IMR-90 (cell line): ENCODE data around the gene KCNT1. TPM values are rescaled to one million over a fixed set of nuclear protein-coding genes. Genes with fewer than 3 reads are reported as not detected.

Experiments used
- ATAC-seq: fragments of 200-7000 bp; cut with Tn5 transposase; 2 replicates; pipeline ENCODE4 v1.9.1; 2020; ENCODE audit warnings: low read depth, mild to moderate bottlenecking, moderate library complexity
- BruUV-seq: library from RNA; stranded (reverse); fragments of 400-500 nt; replicated peaks from 2 replicates; lab custom pipeline; 2021; lab: Mats Ljungman, UMichigan
- CTCF ChIA-PET: fragments of 300-600 bp; formaldehyde crosslinking; extraction: SDS; loops from one replicate; lab custom pipeline; 2021; ENCODE audit warnings: antibody characterized with exemption; lab: Yijun Ruan, JAX
- POLR2A ChIA-PET: fragments of 300-600 bp; sonication (Branson Sonifier 250); formaldehyde crosslinking; loops from one replicate; lab custom pipeline; 2022; ENCODE audit warnings: antibody characterized with exemption; ENCODE audit not compliant: unreplicated experiment; lab: Charles Lee
- DNase-seq: peaks from one replicate; pipeline ENCODE4 v3.0.0; 2013
- H2AFZ ChIP-seq: replicated peaks from 2 replicates; pipeline ENCODE3; 2013; ENCODE audit warnings: low read length, mild to moderate bottlenecking; ENCODE audit not compliant: poor library complexity
- H2AK5ac ChIP-seq: 2 replicates; pipeline ENCODE4 v1.6.1; 2013; ENCODE audit warnings: low read depth, low read length, inconsistent platforms
- H2AK9ac ChIP-seq: replicated peaks from 2 replicates; pipeline ENCODE3; 2013; ENCODE audit warnings: mild to moderate bottlenecking, low read depth, low read length, moderate library complexity; ENCODE audit not compliant: poor library complexity
- H2BK120ac ChIP-seq: 2 replicates; pipeline ENCODE4 v1.6.1; 2013; ENCODE audit warnings: low read depth, low read length, inconsistent platforms
- H2BK15ac ChIP-seq: 3 replicates; pipeline ENCODE4 v1.6.1; 2013; ENCODE audit warnings: low read depth, low read length, inconsistent platforms
- H2BK20ac ChIP-seq: 2 replicates; pipeline ENCODE4 v1.6.1; 2013; ENCODE audit warnings: low read depth, mild to moderate bottlenecking, inconsistent platforms, low read length, moderate library complexity
- H2BK5ac ChIP-seq: 2 replicates; pipeline ENCODE4 v1.6.1; 2013; ENCODE audit warnings: mild to moderate bottlenecking, low read depth, low read length, inconsistent platforms; ENCODE audit not compliant: poor library complexity, severe bottlenecking
- H3K14ac ChIP-seq: replicated peaks from 2 replicates; pipeline ENCODE4 v1.6.1; 2013; ENCODE audit warnings: low read depth, low read length, inconsistent platforms
- H3K18ac ChIP-seq: 2 replicates; pipeline ENCODE4 v1.6.1; 2013; ENCODE audit warnings: low read depth, low read length, control low read depth
- H3K23ac ChIP-seq: 2 replicates; pipeline ENCODE4 v1.6.1; 2013; ENCODE audit warnings: low read depth, low read length, inconsistent platforms
- H3K27ac ChIP-seq: 2 replicates; pipeline ENCODE4 v1.5.1; 2013; ENCODE audit warnings: mild to moderate bottlenecking, control low read depth, low read length; ENCODE audit not compliant: insufficient read depth
- H3K27me3 ChIP-seq: 2 replicates; pipeline ENCODE4 v1.6.1; 2013; ENCODE audit warnings: low read length; ENCODE audit not compliant: control insufficient read depth, insufficient read depth
- H3K36me3 ChIP-seq: 2 replicates; pipeline ENCODE4 v1.6.1; 2013; ENCODE audit warnings: low read length, mixed read lengths; ENCODE audit not compliant: control insufficient read depth, insufficient read depth
- H3K4ac ChIP-seq: 2 replicates; pipeline ENCODE4 v1.6.1; 2013; ENCODE audit warnings: low read depth, low read length, inconsistent platforms
- H3K4me1 ChIP-seq: 2 replicates; pipeline ENCODE4 v1.6.1; 2013; ENCODE audit warnings: low read length, mixed read lengths; ENCODE audit not compliant: control insufficient read depth, insufficient read depth
- H3K4me2 ChIP-seq: 2 replicates; pipeline ENCODE4 v1.6.1; 2013; ENCODE audit warnings: low read depth, mild to moderate bottlenecking, control low read depth, low read length, moderate library complexity
- H3K4me3 ChIP-seq: 2 replicates; pipeline ENCODE4 v1.5.1; 2013; ENCODE audit warnings: low read depth, mild to moderate bottlenecking, control low read depth, low read length, moderate library complexity; ENCODE audit not compliant: insufficient read depth
- H3K56ac ChIP-seq: 2 replicates; pipeline ENCODE4 v1.6.1; 2013; ENCODE audit warnings: low read length, inconsistent platforms; ENCODE audit not compliant: insufficient read depth; ENCODE audit errors: extremely low read depth
- H3K79me1 ChIP-seq, 2 experiments: 2 replicates each; pipeline ENCODE4 v1.6.1; 2013; ENCODE audit warnings: low read length in 2 of 2, inconsistent platforms in 1 of 2, low read depth in 1 of 2
- H3K9ac ChIP-seq: 2 replicates; pipeline ENCODE4 v1.6.1; 2013; ENCODE audit warnings: low read depth, low read length, control low read depth
- H3K9me1 ChIP-seq: 2 replicates; pipeline ENCODE4 v1.6.1; 2013; ENCODE audit warnings: low read length, inconsistent platforms; ENCODE audit not compliant: insufficient read depth
- H3K9me3 ChIP-seq: 2 replicates; pipeline ENCODE4 v1.6.1; 2013; ENCODE audit warnings: low read length; ENCODE audit not compliant: control insufficient read depth, insufficient read depth
- H4K20me1 ChIP-seq: 2 replicates; pipeline ENCODE4 v1.6.1; 2013; ENCODE audit warnings: low read length, inconsistent platforms; ENCODE audit not compliant: insufficient read depth
- H4K5ac ChIP-seq: 2 replicates; pipeline ENCODE4 v1.6.1; 2013; ENCODE audit warnings: mild to moderate bottlenecking, low read depth, low read length, control low read depth
- H4K8ac ChIP-seq, 2 experiments: 2 replicates each; pipeline ENCODE4 v1.6.1; 2013; ENCODE audit warnings: low read depth in 2 of 2, low read length in 2 of 2, control low read depth in 1 of 2, inconsistent platforms in 1 of 2
- H4K91ac ChIP-seq: 2 replicates; pipeline ENCODE4 v1.6.1; 2013; ENCODE audit warnings: low read depth, low read length, inconsistent platforms; ENCODE audit not compliant: insufficient read depth
- BHLHE40 ChIP-seq: fragments of 150-350 bp; IDR thresholded peaks from 2 replicates; pipeline ENCODE4 v1.6.1; 2016; ENCODE audit warnings: mild to moderate bottlenecking, low read depth, low read length
- FOS ChIP-seq: fragments of 150-350 bp; IDR thresholded peaks from 2 replicates; pipeline ENCODE4 v1.6.1; 2016; ENCODE audit warnings: low read depth, low read length
- MAZ ChIP-seq: IDR thresholded peaks from 2 replicates; pipeline ENCODE4 v1.6.1; 2012; ENCODE audit warnings: low read depth, mild to moderate bottlenecking, low read length, improper control_type of control experiment, moderate library complexity, borderline replicate concordance
- MXI1 ChIP-seq: IDR thresholded peaks from 2 replicates; pipeline ENCODE4 v1.6.1; 2012; ENCODE audit warnings: low read depth, mild to moderate bottlenecking, low read length, moderate library complexity, borderline replicate concordance
- RCOR1 ChIP-seq: IDR thresholded peaks from 2 replicates; pipeline ENCODE4 v1.6.1; 2012; ENCODE audit warnings: mild to moderate bottlenecking, low read length, improper control_type of control experiment; ENCODE audit not compliant: insufficient replicate concordance
- RFX5 ChIP-seq: IDR thresholded peaks from 2 replicates; pipeline ENCODE4 v1.8.0; 2012; ENCODE audit warnings: low read depth, mild to moderate bottlenecking, low read length, moderate library complexity
- WGBS, 2 experiments: methylation state at CpG; one replicate each; pipeline versions ENCODE4 v1.1.5 to v1.1.7; 2013; ENCODE audit warnings: missing lambda C conversion rate in 2 of 2; ENCODE audit not compliant: insufficient read length in 1 of 2; ENCODE audit errors: extremely low coverage in 2 of 2; 5-methylcytosine and 5-hydroxymethylcytosine counted together
- dilution Hi-C: fragments of 300-500 bp; cut with HindIII; formaldehyde crosslinking; loops from one replicate; pipeline ENCODE4 v1.14.3; 2018; ENCODE audit warnings: low sequenced_read_pairs; ENCODE audit not compliant: unreplicated experiment
- in situ Hi-C: fragments of 300-500 bp; cut with MboI; formaldehyde crosslinking; loops from 3 replicates; pipeline ENCODE4 v1.14.3; 2019; ENCODE audit warnings: low sequenced_read_pairs, inconsistent platforms, mixed read lengths
- intact Hi-C: fragments of 100-400 bp; cut with micrococcal nuclease; formaldehyde crosslinking; loops from 2 replicates; pipeline ENCODE4 v1.10.0; 2022
- polyA plus RNA-seq, 3 experiments: library from polyadenylated mRNA; depleted of rRNA; stranded (reverse); fragments of >200 nt; gene quantifications; 2 replicates each; pipeline ENCODE4 v1.2.3, GENCODE V29; 2012; ENCODE audit warnings: low replicate concordance in 1 of 3
- total RNA-seq: library from RNA; depleted of rRNA; stranded (reverse); fragments of >200 nt; gene quantifications from 2 replicates; pipeline ENCODE4 v1.2.3, GENCODE V29; 2012
- TF ChIP-seq, protein P1 (sequence below): fragments of 150-350 bp; IDR thresholded peaks from 2 replicates; pipeline ENCODE4 v1.6.1; 2017; ENCODE audit warnings: mild to moderate bottlenecking, antibody characterized with exemption, low read length, low read depth

KCNT1 gene
- total and polyA plus RNA-seq, 2 of the 4 experiments (the other 2 are of a cell fraction): not detected

DNA sequence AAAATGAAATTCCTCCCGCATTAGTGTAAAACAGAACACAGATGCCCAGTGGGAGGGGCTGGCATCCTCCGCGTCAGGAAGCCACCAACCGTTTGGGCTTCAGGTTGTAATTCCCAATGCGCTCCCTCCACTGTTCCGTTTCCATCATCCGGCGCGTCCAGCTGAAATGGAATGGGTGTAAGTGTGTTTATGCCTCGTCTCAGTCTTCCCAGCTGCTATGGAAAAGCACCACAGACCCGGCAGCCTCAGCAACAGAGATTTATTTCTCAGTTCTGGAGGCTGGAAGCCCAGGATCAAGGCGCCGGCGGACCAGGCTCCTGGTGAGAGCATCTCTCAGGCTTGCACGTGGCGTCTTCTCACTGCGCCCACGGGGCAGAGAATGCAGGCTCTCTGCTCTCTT lies 20.4 kb downstream of the KCNT1 start:
- Histone ChIP-seq H2BK20ac (no peak overlapping the region), H2BK120ac (no peak overlapping the region), H2AK5ac (no peak overlapping the region), H4K91ac (no peak overlapping the region), H3K27me3 (peaks cover 5% of the 10 kb centered on the region), H3K14ac (no peak overlapping the region), H3K9me3 (no peaks in the 10 kb centered on the region), H3K18ac (no peak overlapping the region), H2BK5ac (no peak overlapping the region), H3K36me3 (no peaks in the 10 kb centered on the region), H2AK9ac (no peak overlapping the region), H3K27ac (no peak overlapping the region), H3K4ac (no peak overlapping the region), H3K79me1 (no peaks in the 10 kb centered on the region), H3K9me1 (no peaks in the 10 kb centered on the region), H3K23ac (no peak overlapping the region), H2AFZ (no peak overlapping the region), H3K56ac (no peak overlapping the region), H3K9ac (no peak overlapping the region), H4K5ac (no peak overlapping the region), H3K4me1 (no peaks in the 10 kb centered on the region), H3K4me3 (no peak overlapping the region), H2BK15ac (no peak overlapping the region), H4K20me1 (no peaks in the 10 kb centered on the region), H4K8ac (no peak overlapping the region), H3K4me2 (no peak overlapping the region)
- CTCF ChIA-PET: no interaction called here
- in situ Hi-C loops (no loop called here), intact Hi-C loops (no loop called here), dilution Hi-C loops (no loop called here)
- WGBS, 2 experiments: no CpG with 5 or more reads among the region's 18 CpGs
- DNase-seq (no peak), ATAC-seq (no peak)
- no TSS peak for BruUV-seq
- POLR2A ChIA-PET: no interaction called here
- TF ChIP-seq FOS (no peak), BHLHE40 (no peak), RFX5 (no peak), RCOR1 (no peak), MXI1 (no peak), MAZ (no peak)
- TF ChIP-seq, protein P1, sequence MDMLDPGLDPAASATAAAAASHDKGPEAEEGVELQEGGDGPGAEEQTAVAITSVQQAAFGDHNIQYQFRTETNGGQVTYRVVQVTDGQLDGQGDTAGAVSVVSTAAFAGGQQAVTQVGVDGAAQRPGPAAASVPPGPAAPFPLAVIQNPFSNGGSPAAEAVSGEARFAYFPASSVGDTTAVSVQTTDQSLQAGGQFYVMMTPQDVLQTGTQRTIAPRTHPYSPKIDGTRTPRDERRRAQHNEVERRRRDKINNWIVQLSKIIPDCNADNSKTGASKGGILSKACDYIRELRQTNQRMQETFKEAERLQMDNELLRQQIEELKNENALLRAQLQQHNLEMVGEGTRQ: no peak
